ENCODE data around the gene TOGARAM2.
"Not testable (repeated sequence)": the region's sequence is repeated elsewhere in the genome, so short reads cannot be mapped to it uniquely, and the experiment has no call there.

TOGARAM2 gene

DNA sequence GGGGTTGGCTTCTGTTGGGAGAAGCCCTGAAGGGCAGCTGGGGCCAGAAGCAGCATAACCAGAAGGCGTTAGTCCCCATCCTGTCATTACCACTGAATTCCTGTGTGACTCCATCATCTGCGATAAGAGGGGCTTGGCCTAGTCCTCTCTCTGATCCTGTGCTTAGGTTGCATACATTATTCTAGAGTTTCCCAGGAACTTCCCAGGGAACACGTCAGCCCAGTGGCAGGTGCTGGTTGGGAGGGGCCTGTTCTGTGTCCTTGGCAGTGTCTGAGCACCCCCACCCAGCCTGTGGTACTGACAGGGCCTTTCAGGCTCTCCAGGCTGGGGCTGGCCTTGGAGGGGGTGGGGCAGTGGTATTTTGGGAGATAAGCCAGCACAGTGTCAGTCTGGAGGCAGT, 4.5 kb upstream of the TOGARAM2 start:
- no peak overlapping the region for H3K23ac ChIP-seq (ENCODE audit: low read length)
- no peaks in the 10 kb centered on the region for H3K79me2 ChIP-seq (ENCODE audit: control insufficient read depth, insufficient read depth, low read length, poor library complexity)
- H3K36me3 ChIP-seq (ENCODE audit: control insufficient read depth in 1 of 2, insufficient read depth in 2 of 2, low read length in 2 of 2), result no peaks in the 10 kb centered on the region
- H2AK5ac ChIP-seq (ENCODE audit: low read length), result no peak overlapping the region
- H3K9me3 ChIP-seq (ENCODE audit: insufficient read depth, low read depth, low read length), result no peaks in the 10 kb centered on the region
- H3K4ac ChIP-seq (ENCODE audit: low read depth, low read length), result no peak overlapping the region
- no peak overlapping the region for H3K4me2 ChIP-seq (ENCODE audit: low read length)
- H3K4me1 ChIP-seq (ENCODE audit: control insufficient read depth in 1 of 2, insufficient read depth in 2 of 2, low read length in 2 of 2), result peaks cover 4 to 8% of the 10 kb centered on the region in 2 experiments
- H4K8ac ChIP-seq (ENCODE audit: low read depth, low read length), result no peak overlapping the region
- H2BK5ac ChIP-seq (ENCODE audit: low read depth, low read length, poor library complexity), result no peak overlapping the region
- no peak overlapping the region for H2BK120ac ChIP-seq (ENCODE audit: insufficient read depth, low read length, poor library complexity)
- no peaks in the 10 kb centered on the region for H3K27me3 ChIP-seq (ENCODE audit: insufficient read depth, low read length)
- H3K9ac ChIP-seq (ENCODE audit: low read length), result no peak overlapping the region
- WGBS (ENCODE audit: extremely low coverage, insufficient coverage, insufficient read length), result no CpG with 5 or more reads among the region's 3 CpGs
- H3K18ac ChIP-seq (ENCODE audit: low read length), result no peak overlapping the region
- no peak overlapping the region for H2BK12ac ChIP-seq (ENCODE audit: low read length)
- no peak overlapping the region for H3K27ac ChIP-seq (ENCODE audit: low read depth, low read length)
- H3K79me1 ChIP-seq (ENCODE audit: low read length), result no peaks in the 10 kb centered on the region
- DNase-seq, result peak; percentile 98
- no peak overlapping the region for H2AFZ ChIP-seq (ENCODE audit: insufficient read depth, low read length, poor library complexity)
- H3K4me3 ChIP-seq (ENCODE audit: low read depth, low read length), result no peak overlapping the region
- no peak overlapping the region for H3K14ac ChIP-seq (ENCODE audit: low read length)
- no peak overlapping the region for H4K12ac ChIP-seq (ENCODE audit: low read depth, low read length)
- H4K91ac ChIP-seq (ENCODE audit: low read depth, low read length), result no peak overlapping the region

DNA sequence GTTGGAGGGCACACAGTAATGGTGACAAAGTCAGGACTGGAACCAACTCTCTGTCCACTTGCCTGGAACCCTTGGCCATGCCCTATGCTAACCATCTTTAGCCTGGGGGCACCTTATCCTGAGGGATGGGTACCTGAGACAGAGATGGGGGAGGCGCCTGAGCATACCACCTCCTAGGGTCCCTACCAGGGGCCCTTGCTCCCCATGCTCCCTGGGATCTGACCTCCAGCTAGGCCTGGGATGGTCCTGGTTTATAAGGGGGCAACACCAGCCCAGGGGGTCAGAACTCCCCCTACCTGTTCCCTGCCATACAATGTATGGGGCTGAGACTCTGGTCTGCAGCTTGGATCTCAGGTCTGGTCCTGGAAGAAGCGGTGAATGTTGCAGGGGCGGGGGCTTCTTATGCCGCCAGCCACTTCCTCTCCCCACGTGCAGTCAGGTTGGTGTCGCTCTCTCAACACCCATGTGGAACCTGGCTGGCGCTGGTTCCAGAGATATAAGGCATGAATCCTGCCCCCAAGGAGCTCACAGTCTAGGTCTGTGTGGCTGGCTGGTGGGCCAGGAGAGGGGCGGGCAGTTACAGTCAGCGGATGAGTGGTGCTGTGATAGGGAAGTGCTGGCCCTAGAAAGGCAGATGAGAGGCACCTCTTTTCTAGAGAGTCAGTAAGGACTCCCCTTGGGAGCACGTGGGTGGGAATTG, 3.8 kb upstream of the TOGARAM2 start:
- no peaks in the 10 kb centered on the region for H3K36me3 ChIP-seq (ENCODE audit: control insufficient read depth in 1 of 2, insufficient read depth in 2 of 2, low read length in 2 of 2)
- no peaks in the 10 kb centered on the region for H3K9me3 ChIP-seq (ENCODE audit: insufficient read depth, low read depth, low read length)
- no peak overlapping the region for H3K14ac ChIP-seq (ENCODE audit: low read length)
- H2AFZ ChIP-seq (ENCODE audit: insufficient read depth, low read length, poor library complexity), result no peak overlapping the region
- peaks cover 4 to 8% of the 10 kb centered on the region in 2 experiments for H3K4me1 ChIP-seq (ENCODE audit: control insufficient read depth in 1 of 2, insufficient read depth in 2 of 2, low read length in 2 of 2)
- H3K4me3 ChIP-seq (ENCODE audit: low read depth, low read length), result no peak overlapping the region
- no peak overlapping the region for H3K4ac ChIP-seq (ENCODE audit: low read depth, low read length)
- no peak overlapping the region for H3K23ac ChIP-seq (ENCODE audit: low read length)
- no peak overlapping the region for H2AK5ac ChIP-seq (ENCODE audit: low read length)
- no peak overlapping the region for H4K8ac ChIP-seq (ENCODE audit: low read depth, low read length)
- H4K12ac ChIP-seq (ENCODE audit: low read depth, low read length), result no peak overlapping the region
- no peak overlapping the region for H4K91ac ChIP-seq (ENCODE audit: low read depth, low read length)
- no peak overlapping the region for H3K27ac ChIP-seq (ENCODE audit: low read depth, low read length)
- no peaks in the 10 kb centered on the region for H3K79me1 ChIP-seq (ENCODE audit: low read length)
- H3K4me2 ChIP-seq (ENCODE audit: low read length), result no peak overlapping the region
- H2BK5ac ChIP-seq (ENCODE audit: low read depth, low read length, poor library complexity), result no peak overlapping the region
- no peak overlapping the region for H2BK120ac ChIP-seq (ENCODE audit: insufficient read depth, low read length, poor library complexity)
- H3K18ac ChIP-seq (ENCODE audit: low read length), result no peak overlapping the region
- no peak overlapping the region for H2BK12ac ChIP-seq (ENCODE audit: low read length)
- DNase-seq, result no peak
- no peaks in the 10 kb centered on the region for H3K79me2 ChIP-seq (ENCODE audit: control insufficient read depth, insufficient read depth, low read length, poor library complexity)
- H3K27me3 ChIP-seq (ENCODE audit: insufficient read depth, low read length), result no peaks in the 10 kb centered on the region
- WGBS (ENCODE audit: extremely low coverage, insufficient coverage, insufficient read length), result no CpG with 5 or more reads among the region's 10 CpGs
- no peak overlapping the region for H3K9ac ChIP-seq (ENCODE audit: low read length)

DNA sequence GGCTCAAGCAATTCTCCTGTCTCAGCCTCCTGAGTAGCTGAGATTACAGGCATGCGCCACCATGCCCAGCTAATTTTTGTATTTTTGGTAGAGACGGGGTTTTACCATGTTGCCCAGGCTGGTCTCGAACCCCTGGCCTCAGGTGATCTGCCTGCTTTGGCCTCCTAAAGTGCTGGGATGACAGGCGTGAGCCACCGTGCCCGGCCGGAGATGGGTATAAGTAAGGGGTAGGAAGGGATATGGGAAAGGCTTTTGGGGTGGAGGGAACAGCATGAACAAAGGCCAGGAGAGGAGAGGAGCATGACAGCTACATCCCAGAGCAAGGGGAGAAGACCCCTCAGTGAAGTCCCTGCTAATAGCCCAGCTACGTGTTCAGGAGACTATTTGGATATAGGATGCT, 3.1 kb upstream of the TOGARAM2 start:
- not testable (repeated sequence) for H3K79me1 ChIP-seq (ENCODE audit: low read length); DNase-seq; H3K4ac ChIP-seq (ENCODE audit: low read depth, low read length); H2BK12ac ChIP-seq (ENCODE audit: low read length); H2BK5ac ChIP-seq (ENCODE audit: low read depth, low read length, poor library complexity); H2AK5ac ChIP-seq (ENCODE audit: low read length); H4K12ac ChIP-seq (ENCODE audit: low read depth, low read length); H3K14ac ChIP-seq (ENCODE audit: low read length); H3K4me2 ChIP-seq (ENCODE audit: low read length); H3K18ac ChIP-seq (ENCODE audit: low read length); H3K36me3 ChIP-seq (ENCODE audit: control insufficient read depth in 1 of 2, insufficient read depth in 2 of 2, low read length in 2 of 2); H4K91ac ChIP-seq (ENCODE audit: low read depth, low read length); H3K79me2 ChIP-seq (ENCODE audit: control insufficient read depth, insufficient read depth, low read length, poor library complexity); H3K23ac ChIP-seq (ENCODE audit: low read length); H3K4me1 ChIP-seq (ENCODE audit: control insufficient read depth in 1 of 2, insufficient read depth in 2 of 2, low read length in 2 of 2); H3K9me3 ChIP-seq (ENCODE audit: insufficient read depth, low read depth, low read length); H3K27ac ChIP-seq (ENCODE audit: low read depth, low read length); H2BK120ac ChIP-seq (ENCODE audit: insufficient read depth, low read length, poor library complexity); H3K9ac ChIP-seq (ENCODE audit: low read length); H3K27me3 ChIP-seq (ENCODE audit: insufficient read depth, low read length); H4K8ac ChIP-seq (ENCODE audit: low read depth, low read length); H3K4me3 ChIP-seq (ENCODE audit: low read depth, low read length); H2AFZ ChIP-seq (ENCODE audit: insufficient read depth, low read length, poor library complexity)
- no CpG with 5 or more reads among the region's 8 CpGs for WGBS (ENCODE audit: extremely low coverage, insufficient coverage, insufficient read length)

DNA sequence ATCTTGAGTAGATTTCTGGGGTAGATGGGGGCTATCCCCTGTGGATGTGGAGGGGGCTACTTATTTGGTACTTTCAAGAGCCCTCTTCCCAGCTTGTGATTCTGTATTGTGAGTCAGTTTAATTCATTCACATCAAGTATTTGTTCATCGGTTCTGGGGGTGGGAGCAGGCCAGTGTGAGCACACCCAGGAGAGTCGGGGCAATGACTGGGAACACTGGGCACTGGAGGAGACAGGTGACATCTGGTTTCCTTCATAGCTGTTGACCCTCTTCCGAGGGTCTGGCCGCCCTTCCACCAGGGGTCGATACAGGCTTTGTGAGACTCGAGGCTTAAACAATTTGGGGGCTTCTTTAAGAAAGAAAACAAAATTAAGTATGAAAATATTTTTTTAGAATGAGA, 2.5 kb upstream of the TOGARAM2 start:
- Histone ChIP-seq H3K23ac (ENCODE audit: low read length) (no peak overlapping the region), H2BK12ac (ENCODE audit: low read length) (no peak overlapping the region), H3K4me2 (ENCODE audit: low read length) (no peak overlapping the region), H3K27ac (ENCODE audit: low read depth, low read length) (no peak overlapping the region), H3K4me1 (ENCODE audit: control insufficient read depth in 1 of 2, insufficient read depth in 2 of 2, low read length in 2 of 2) (peaks cover 4 to 8% of the 10 kb centered on the region in 2 experiments), H3K18ac (ENCODE audit: low read length) (no peak overlapping the region), H4K91ac (ENCODE audit: low read depth, low read length) (no peak overlapping the region), H3K9ac (ENCODE audit: low read length) (no peak overlapping the region), H3K27me3 (ENCODE audit: insufficient read depth, low read length) (no peaks in the 10 kb centered on the region), H4K12ac (ENCODE audit: low read depth, low read length) (no peak overlapping the region), H4K8ac (ENCODE audit: low read depth, low read length) (no peak overlapping the region), H3K4me3 (ENCODE audit: low read depth, low read length) (no peak overlapping the region), H3K4ac (ENCODE audit: low read depth, low read length) (no peak overlapping the region), H2BK5ac (ENCODE audit: low read depth, low read length, poor library complexity) (no peak overlapping the region), H3K14ac (ENCODE audit: low read length) (no peak overlapping the region), H3K9me3 (ENCODE audit: insufficient read depth, low read depth, low read length) (no peaks in the 10 kb centered on the region), H3K79me1 (ENCODE audit: low read length) (no peaks in the 10 kb centered on the region), H3K79me2 (ENCODE audit: control insufficient read depth, insufficient read depth, low read length, poor library complexity) (no peaks in the 10 kb centered on the region), H2AK5ac (ENCODE audit: low read length) (no peak overlapping the region), H2AFZ (ENCODE audit: insufficient read depth, low read length, poor library complexity) (no peak overlapping the region), H3K36me3 (ENCODE audit: control insufficient read depth in 1 of 2, insufficient read depth in 2 of 2, low read length in 2 of 2) (no peaks in the 10 kb centered on the region), H2BK120ac (ENCODE audit: insufficient read depth, low read length, poor library complexity) (no peak overlapping the region)
- no peak for DNase-seq
- no CpG with 5 or more reads among the region's 6 CpGs for WGBS (ENCODE audit: extremely low coverage, insufficient coverage, insufficient read length)
